SKM-1 treated with dmso at 0.1 percent for 144 hours (cell line): ENCODE results near the gene ATAD3B.
A peak's percentile ranks its signal among the peaks of the same experiment; 100 is the strongest.
"Not testable (repeated sequence)": the region's sequence is repeated elsewhere in the genome, so short reads cannot be mapped to it uniquely, and the experiment has no call there.

Source experiments
- DNase-seq: peaks from one replicate; lab custom pipeline; 2025; ENCODE audit not compliant: unreplicated experiment; lab: John Stamatoyannopoulos, UW

Gene ATAD3B, protein sequence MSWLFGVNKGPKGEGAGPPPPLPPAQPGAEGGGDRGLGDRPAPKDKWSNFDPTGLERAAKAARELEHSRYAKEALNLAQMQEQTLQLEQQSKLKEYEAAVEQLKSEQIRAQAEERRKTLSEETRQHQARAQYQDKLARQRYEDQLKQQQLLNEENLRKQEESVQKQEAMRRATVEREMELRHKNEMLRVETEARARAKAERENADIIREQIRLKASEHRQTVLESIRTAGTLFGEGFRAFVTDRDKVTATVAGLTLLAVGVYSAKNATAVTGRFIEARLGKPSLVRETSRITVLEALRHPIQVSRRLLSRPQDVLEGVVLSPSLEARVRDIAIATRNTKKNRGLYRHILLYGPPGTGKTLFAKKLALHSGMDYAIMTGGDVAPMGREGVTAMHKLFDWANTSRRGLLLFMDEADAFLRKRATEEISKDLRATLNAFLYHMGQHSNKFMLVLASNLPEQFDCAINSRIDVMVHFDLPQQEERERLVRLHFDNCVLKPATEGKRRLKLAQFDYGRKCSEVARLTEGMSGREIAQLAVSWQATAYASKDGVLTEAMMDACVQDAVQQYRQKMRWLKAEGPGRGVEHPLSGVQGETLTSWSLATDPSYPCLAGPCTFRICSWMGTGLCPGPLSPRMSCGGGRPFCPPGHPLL

DNA sequence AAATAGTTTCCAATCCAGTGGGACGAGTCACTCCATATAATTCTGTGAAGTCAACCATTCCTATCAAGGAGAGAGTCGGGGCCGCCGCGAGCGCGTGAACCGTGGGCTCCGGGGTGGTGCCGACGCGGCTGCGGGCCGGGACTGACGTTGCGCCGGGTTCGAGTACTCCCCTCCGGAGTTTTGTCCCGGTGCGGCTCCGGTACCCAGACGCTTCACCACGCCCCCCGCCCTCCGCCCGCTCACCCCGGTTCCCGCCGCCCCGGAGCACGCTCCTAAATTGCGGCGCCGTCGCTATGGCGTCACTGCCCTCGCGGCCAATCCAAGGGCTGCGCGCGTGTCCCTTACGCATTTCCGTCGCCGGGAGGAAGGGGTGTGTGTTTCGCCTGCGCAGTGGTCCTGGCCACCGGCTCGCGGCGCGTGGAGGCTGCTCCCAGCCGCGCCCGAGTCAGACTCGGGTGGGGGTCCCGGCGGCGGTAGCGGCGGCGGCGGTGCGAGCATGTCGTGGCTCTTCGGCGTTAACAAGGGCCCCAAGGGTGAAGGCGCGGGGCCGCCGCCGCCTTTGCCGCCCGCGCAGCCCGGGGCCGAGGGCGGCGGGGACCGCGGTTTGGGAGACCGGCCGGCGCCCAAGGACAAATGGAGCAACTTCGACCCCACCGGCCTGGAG lies at the start of gene ATAD3B:
ATAD3B (plus strand) TSS at position 377 of the 664 bp plus-strand sequence; CDS start at position 497, 120 bp downstream.
- DNase-seq: peak; percentile 86

DNA sequence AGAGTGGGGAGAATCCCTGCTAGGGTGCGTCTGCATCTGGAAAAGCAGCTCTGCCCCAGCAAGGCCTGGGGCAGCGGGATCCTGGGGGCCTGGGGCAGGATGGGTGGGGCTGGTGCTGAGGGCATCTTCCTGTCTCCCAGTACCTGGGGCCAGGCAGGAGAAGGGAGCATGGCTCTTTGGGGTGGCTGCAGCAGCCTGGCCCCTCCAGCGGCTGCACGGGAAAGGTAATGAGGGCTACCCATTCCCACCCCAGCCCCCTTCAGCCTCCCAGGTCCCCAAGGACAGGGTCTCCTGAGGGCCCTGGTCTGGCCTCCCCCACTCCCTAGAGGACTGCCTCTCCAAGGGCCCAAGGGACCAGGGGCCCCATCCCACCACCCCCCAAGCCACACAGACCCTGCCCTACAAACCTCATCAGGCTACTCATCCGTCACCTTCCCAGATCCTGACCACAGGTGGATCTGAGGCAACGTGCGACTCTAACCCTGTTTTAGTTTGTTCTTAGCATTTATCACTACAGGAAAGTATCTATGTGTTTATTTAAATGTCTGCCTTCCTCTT lies 49.6 kb upstream of the ATAD3B start:
- DNase-seq: no peak

DNA sequence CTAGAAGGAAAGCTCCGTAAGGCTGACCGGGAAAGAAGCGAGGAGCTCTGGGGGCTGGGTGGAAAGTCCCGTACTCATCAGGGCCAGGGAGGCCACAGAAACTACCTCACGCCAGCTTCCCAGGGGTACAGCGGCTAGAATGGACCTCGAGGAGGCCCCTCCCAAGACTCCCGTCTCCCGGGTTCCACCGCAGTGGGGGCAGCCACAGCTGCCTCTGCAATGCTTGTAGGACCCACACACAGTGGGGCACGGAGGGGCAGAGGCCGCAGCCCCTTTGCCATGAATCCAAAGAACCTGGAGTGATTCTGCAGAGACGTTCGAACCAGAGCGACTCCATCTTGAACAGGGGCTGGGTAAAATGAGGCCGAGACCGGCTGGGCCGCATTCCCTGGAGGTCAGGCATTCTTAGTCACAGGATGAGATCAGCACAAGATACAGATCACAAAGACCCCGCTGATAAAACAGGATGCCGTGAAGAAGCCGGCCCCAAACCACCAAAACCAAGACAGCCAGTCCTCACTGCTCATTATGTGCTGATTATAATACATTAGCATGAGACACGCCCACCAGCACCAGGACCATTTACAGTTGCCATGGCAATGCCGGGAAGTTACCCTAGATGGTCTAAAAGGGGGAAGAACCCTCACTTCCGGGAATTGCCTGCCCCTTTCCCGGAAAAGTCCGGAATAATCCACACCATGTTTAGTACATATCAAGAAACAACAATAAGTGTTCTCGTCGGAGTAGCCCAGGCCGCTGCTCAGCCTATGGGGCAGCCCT lies 48.9 kb upstream of the ATAD3B start:
- no peak for DNase-seq

DNA sequence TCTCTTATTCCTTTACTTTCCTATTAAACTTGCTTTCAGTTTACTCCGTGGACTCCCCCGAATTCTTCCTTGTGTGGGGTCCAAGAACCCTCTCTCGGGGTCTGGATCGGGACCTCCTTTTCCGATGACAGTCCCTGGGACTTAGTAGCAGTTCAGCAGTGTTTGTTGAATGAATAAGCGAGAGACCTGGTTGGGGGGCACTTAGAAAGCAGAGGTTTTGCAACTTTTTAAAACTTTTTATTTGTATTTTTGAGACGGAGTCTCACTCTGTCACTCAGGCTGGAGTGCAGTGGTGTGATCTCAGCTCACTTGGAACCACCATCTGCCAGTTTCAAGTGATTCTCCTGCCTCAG lies 48.3 kb upstream of the ATAD3B start:
- DNase-seq: no peak

DNA sequence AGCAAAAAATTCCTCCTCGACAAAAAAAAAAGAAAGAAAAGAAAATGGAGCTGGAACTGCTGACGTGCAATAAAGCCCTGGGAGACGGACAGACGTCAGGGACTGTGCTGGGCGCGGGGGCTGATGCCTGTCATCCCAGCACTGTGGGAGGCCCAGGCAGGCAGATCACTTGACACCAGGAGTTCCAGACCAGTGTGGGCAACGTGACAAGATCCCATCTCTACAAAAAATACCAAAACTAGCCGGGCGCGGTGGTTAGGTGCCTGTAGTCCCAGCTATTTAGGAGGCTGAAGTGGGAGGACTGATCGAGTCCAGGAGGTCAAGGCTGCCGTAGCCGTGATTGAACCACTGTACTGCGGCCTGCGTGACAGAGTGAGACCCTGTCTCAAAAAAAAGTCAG lies 46.9 kb upstream of the ATAD3B start:
- DNase-seq: no peak

DNA sequence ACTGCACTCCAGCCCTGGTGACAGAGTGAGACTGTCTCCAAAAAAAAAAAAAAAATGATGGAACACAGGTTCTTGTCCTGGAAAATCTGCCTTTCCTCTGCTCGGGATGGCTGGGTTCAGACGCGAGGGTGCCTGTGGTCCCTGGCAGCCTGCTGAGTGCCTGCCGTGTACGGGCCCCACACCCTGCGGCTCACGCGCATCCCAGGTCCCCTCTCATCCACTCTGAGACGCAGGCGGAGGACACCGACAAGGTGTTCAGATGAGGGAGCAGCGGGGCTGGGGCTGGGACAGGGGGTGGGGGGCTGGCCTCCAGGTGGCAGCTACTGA lies 46.2 kb upstream of the ATAD3B start:
- DNase-seq: no peak

DNA sequence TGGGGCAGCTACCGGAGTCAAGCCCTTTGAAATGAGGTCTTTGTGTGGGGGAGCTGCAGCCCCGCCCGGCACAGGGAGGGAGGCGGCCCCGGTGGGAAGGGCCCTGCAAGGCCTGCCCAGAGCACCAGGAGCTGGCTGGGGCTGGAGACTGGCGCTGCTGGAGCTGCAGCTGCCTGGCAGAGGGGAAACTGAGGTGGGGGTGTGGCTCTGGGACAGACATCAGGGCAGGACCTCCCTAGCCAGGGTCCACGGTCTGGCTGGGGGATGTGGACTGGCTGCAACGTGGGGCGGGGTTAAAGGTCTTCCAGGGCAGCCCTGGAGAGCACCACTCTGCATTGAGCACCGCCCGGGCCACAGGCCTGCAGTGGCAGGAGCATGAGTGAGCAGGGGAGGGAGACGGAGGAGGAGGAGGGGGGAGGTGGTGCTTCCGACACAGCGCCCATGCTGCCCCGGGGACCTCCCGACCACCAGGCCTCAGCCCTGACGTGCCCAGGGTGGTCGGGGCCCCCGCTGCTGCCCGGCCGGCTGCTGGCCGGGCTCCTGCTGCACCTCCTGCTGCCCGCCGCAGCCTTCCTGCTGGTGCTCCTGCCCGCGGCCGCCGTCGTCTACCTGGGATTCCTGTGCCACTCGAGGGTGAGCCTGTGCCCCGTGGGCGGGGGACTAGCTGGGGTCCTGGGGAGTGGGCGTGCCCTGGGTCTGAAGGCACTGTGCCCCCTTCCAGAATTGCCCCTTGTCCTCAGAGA lies 45.6 kb upstream of the ATAD3B start:
- DNase-seq: no peak

DNA sequence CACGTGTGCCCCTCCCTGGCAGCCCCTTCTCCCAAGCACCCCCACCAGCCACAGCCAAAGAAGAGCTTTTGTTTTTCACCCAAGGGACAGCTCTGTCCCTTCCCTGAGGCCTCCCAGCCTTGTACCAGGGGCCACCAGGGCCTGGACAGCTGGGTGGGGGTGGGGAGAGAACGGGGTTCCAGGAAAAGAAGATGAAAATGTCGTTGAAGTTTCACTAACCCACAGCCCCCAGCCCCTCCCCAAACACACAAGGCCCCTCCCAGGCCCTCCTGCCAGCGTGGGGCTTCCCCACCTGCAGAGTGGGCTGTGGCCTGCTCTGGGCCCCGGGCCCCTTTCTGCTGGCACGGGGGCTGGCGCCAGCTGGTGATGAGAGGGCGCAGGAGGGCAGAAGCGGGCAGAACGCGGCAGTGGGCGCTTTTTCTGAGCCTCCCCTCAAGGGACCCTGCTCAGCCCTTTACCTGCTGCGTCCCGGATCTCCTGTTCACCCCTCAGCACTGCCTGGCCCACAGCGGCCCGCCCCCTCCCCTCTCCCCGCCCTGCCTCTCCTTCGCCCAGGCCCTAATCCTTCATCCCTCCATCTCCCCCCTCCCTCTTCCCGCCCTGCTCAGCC lies 45.0 kb upstream of the ATAD3B start:
- DNase-seq: no peak

DNA sequence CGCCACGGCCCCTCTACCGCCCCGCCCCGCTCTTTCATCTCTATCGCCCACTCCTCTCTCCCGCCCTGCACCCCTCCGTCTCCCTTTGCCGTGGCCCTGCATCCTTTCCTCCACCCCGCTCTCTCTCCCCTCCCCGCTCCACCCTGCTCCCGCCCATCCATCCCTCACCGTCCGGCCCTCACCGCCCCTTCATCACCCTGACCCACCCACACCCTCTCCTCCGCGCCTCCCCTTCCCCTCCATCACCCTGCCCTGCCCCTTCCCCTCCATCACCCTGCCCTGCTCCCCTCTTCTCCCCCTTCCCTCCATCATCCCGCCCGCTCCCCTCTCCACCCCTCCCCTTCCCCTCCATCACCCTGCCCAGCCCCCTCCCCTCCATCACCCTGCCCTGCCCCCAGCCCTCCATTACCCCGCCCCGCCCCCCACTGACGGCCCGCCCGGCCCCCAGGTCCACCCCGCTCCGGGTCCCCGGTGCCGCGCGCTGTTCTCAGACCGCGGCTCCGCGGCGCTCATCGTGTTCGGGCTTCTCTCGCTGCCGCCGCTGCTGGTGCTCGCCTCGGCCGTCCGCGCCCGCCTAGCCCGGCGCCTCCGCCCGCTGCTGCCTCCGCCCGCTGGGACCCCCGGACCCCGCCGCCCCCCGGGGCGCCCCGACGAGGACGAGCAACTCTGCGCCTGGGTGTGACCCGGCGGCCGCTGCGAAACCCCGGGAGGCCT lies 44.3 kb upstream of the ATAD3B start:
- no peak for DNase-seq

DNA sequence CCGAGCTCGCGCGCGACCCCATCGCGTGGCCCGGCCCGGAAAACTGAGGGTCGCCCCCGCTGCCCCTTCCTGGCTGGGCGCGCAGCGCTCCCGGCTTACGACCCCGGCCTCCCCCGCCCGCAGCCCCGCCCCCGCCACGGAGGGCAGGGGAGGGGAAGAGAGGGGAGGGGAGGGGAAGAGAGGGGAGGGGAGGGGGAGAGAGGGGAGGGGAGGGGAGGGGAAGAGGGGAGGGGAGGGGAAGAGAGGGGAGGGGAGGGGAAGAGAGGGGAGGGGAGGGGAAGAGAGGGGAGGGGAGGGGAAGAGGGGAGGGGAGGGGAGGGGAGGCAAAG lies 43.8 kb upstream of the ATAD3B start:
- DNase-seq: no peak

DNA sequence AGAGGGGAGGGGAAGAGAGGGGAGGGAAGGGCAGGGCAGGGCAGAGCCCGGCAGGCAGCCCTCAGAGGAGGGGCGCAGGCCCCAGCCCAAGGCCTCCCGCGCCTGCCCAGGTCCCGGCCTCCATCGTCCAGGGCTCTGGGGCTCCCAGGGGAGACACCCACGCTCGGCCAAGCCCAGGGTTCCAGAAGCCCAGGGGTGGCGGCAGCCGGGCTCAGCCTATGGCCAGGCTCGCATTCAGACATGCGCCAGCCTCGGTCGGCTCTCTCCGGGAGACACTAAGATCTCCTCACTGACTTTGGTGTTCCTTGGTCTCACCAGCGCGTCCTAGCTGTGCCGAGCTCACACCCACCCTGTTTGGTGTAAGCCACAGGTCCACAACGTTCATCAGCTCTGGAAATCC lies 43.4 kb upstream of the ATAD3B start:
- no peak for DNase-seq

DNA sequence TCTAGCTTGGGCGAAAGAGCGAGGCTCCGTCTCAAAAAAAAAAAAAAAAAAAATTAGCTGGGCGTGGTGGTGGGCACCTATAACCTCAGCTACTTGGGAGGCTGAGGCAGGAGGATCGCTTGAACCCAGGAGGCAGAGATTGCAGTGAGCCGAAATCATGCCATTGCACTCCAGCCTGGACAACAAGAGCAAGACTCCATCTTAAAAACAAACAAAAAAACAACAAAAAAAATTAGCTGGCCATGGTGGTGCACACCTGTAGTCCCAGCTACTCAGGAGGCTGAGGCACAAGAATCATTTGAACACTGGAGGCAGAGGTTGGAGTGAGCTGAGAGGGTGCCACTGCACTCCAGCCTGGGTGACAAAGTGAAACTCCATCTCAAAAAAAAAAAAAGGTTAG lies 42.6 kb upstream of the ATAD3B start:
- DNase-seq: not testable (repeated sequence)

DNA sequence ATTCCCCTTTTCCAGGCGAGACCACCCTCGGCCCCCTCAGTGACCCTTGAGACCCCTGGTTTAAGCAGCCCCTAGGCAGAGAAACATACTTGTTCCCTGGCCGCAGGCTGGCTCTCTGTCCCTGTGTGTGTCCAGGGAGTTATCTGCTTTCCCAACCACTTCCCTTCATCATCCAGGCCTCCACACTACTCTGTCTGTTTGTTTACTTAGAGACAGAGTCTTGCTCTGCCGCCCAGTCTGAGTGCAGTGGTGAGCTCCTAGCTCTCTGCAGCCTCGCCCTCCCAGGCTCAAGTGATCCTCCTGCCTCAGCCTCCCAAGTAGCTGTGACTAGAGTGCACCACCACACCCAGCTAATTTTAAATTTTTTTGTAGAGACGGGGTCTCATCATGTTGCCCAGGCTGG lies 41.9 kb upstream of the ATAD3B start:
- no peak for DNase-seq

DNA sequence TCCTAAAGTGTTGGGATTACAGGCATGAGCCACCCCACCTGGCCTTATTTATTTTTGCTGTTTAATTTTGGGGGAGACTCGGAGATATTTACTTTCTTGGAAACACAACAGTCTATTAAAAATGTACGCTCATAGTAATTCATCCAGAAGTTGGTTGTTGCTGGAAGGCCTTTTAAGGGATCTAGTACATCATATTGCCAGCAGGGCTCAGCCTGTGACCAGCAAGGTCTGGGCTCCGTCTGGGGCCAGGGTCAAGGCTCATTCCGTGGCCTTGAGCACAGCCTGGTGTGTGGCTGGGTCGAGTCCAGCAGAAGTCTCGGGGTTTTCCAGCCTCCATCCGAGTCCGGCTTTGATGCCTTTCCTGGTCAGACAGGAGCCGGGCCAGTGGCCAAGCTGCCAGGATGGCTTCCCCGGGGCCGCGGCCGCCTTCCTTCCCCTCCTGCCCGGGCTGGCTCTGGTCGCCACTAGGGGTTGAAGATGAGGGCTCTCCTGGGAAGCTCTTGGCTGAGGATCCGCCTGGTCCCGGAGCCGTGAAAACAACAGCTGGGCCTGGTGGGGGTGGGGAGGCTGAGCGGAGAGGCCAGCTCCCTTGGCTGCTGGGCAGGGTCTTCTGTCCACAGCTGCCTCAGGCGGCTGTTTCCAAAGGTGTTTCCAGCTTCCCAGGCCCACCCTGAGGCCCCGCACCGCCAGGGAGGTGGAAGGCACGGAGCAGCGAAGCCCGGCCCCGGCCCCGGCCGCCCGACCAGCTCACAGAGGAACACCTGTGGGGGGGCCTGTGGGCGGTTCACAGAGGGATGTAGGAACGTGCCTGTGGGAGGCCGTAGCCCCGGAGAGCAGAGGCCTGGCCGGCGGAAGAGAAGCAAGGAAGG lies 41.2 kb upstream of the ATAD3B start:
- no peak for DNase-seq

DNA sequence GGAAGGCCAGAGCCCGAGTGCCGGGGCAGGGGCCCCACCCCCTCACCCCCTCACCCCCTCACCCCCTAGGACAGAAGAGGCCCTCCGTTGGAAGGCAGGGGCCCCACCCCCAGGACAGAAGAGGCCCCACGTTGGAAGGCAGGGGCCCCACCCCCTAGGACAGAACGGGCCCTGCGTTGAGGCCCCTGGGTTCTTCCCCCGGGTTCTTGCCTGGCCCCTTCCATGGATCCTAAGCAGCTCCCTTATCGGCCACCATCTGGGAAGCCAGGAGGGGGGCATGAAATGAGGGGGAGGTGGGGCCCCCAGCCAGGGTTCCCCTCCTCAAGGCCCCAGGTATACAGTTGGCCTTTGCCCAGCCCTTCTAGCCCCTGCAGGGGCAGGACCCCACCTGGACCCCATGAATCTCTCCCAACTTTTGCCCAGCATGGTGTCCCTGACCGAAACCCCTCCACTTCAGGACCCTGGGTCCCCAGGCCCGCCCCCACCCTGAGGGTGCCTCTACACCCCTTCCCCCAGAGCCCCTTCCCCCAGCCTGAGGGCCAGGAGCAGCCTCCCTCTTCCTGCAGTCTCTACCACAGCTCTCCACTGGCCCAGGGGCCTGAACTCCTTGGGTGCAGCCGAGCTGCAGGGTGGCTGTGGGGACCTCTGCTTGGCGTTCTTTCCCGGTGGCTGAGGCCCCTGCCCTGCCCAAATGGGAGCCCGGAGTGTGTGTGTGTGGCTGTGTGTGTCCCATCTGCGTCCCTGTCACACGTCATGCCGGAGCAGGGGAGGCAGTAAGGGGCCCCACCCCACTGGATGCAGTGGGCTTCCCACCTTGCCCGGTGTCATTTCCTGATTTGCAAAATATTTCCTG lies 40.3 kb upstream of the ATAD3B start:
- DNase-seq: no peak

DNA sequence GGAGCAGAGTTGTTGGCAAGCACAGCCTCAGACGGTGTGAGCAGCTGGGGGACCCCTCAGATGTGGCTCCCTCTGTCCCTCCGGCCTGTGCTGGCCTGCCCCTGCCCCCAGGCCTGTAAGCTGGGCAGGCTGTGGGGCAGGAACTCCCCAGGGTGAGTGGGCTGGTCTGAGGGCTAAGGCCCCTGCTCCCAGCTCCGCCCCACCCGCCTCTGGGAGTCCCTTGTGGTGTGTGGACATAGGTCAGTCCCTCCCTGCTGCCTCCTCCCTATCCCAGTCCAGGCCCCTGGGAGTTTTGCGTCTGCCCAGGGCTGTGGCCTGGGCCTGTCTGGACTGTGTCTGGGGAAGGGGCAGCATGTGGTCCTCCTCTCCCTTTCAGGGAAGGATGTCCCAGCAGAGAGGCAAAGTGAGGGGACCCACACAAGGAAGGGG lies 39.7 kb upstream of the ATAD3B start:
- no peak for DNase-seq

DNA sequence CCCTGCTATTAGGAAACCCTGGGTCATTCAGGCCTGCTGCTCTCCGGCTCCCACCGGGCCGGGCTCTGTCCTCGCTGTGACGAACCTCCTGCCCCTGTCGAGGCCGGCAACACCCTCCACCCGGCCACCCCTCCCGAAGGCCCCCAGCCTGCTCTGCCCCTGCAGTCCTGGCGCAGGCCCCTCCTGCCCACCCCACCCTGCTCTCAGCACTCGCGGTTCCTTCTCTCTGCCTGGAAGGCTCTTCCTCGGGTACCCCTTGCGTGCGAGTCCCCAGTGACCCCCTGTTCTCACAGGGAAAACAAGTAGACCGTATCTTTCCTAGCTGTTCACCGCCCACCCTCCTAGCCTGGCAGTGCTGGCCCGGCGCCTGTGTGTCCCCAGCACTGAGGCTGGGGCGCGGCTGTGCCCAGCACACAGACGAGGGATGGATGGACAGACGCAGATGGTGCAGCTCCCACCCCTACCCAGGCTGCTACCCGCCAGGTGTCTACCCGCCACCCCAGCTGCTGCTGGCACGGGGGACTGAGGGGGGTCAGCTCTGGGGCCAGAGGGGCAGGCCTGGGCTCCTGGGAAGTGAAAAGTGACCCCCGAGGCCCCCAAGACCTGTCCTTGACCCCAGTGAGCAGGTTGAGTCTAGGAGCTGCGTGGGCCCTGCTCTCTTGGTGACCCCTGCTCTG lies 39.2 kb upstream of the ATAD3B start:
- no peak for DNase-seq
